ENCODE data around the gene FUZ.

DNA sequence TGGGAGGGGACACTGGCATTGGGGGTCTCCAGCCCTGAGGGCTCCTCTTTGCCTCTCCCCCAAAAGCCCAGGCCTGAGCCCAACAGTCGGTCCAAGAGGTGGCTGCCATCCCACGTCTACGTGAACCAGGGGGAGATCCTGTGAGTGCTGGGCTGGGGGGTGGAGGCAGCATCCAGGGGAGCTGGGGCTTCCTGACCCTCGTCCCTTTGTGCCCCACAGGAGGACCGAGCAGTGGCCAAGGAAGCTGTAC lies 44.7 kb upstream of the FUZ start:
- TF ChIP-seq EZH2 (IDR thresholded peaks at IDR 0.05; ENCODE audit: insufficient read depth, poor library complexity, severe bottlenecking) = no peak
- no peak for TF ChIP-seq EZH2phosphoT487 (IDR thresholded peaks at IDR 0.05; ENCODE audit: insufficient read depth, low read depth)

All from GM23248 (cell line).